Kidney (tissue), 14 donors: Measurements from ENCODE around the gene SPEG. TPM values are rescaled to one million over a fixed set of nuclear protein-coding genes. Genes with fewer than 3 reads are reported as not detected.
A peak's percentile ranks its signal among the peaks of the same experiment; 100 is the strongest.

Source experiments
- DNase-seq, 5 donors: peaks; one replicate each; pipeline ENCODE4 v3.0.0-alpha.2; 2013 to 2020
- FAIRE-seq: peaks from 2 replicates; lab custom pipeline; 2012; peaks lifted over from hg19 to GRCh38; lab: Jason Lieb, UNC
- H3K27ac ChIP-seq, 2 donors: one replicate each; pipeline ENCODE4 v1.7.0; 2013; ENCODE audit warnings: low read depth in 2 of 2, low read length in 2 of 2, inconsistent platforms in 1 of 2
- H3K27me3 ChIP-seq: one replicate; pipeline ENCODE4 v1.7.1; 2013; ENCODE audit warnings: low read length, inconsistent platforms; ENCODE audit not compliant: control insufficient read depth, insufficient read depth
- H3K36me3 ChIP-seq, 3 donors: one replicate each; pipeline versions ENCODE4 v1.7.0 to v1.7.1; 2013; ENCODE audit warnings: low read length in 3 of 3, control low read depth in 1 of 3, inconsistent platforms in 1 of 3; ENCODE audit not compliant: insufficient read depth in 3 of 3, control insufficient read depth in 2 of 3
- H3K4me1 ChIP-seq, 3 donors: one replicate each; pipeline versions ENCODE4 v1.7.0 to v1.7.1; 2013; ENCODE audit warnings: low read length in 3 of 3, inconsistent platforms in 1 of 3, low read depth in 1 of 3; ENCODE audit not compliant: control insufficient read depth in 2 of 3, insufficient read depth in 2 of 3
- H3K4me3 ChIP-seq, 3 donors: one replicate each; pipeline versions ENCODE4 v1.7.0 to v1.8.1; 2013; ENCODE audit warnings: low read length in 3 of 3, control low read depth in 1 of 3, inconsistent platforms in 1 of 3
- H3K9ac ChIP-seq, 3 donors: one replicate each; pipeline versions ENCODE4 v1.7.0 to v1.7.1; 2013; ENCODE audit warnings: low read length in 3 of 3, control low read depth in 1 of 3, inconsistent platforms in 1 of 3
- H3K9me3 ChIP-seq, 3 donors: one replicate each; pipeline versions ENCODE4 v1.7.0 to v1.7.1; 2013; ENCODE audit warnings: low read length in 3 of 3, control low read depth in 1 of 3, inconsistent platforms in 1 of 3; ENCODE audit not compliant: control insufficient read depth in 2 of 3, insufficient read depth in 1 of 3
- intact Hi-C: fragments of 100-400 bp; cut with DNase I; formaldehyde crosslinking; loops from one replicate; pipeline ENCODE4 v1.11.1; 2022
- polyA plus RNA-seq: library from polyadenylated mRNA; stranded (reverse); fragments of 350-450 nt; fragmentation: Illumina TruSeq; extraction: RNeasy Lipid Tissue Mini Kit (QIAGEN cat#74804); gene quantifications from one replicate; pipeline ENCODE4 v1.2.3, GENCODE V29; 2014; ENCODE audit warnings: low read depth, low replicate concordance; ENCODE audit not compliant: insufficient read depth
- total RNA-seq: library from RNA; stranded (reverse); fragmentation: NEBNext Ultra II Directional; extraction: Animal tissue kit (Norgen Biotek cat#: 25700); gene quantifications from one replicate; pipeline ENCODE4 v1.2.1, GENCODE V29; 2021
- TF ChIP-seq, protein P1 (sequence below): IDR thresholded peaks from 3 replicates; pipeline ENCODE4 v1.5.1; 2012; ENCODE audit warnings: mild to moderate bottlenecking, moderate library complexity, borderline replicate concordance; ENCODE audit not compliant: insufficient read depth; ENCODE audit errors: extremely low read depth
- donor health status: control.
- donor health status: control.
- donor health status: control.
- donor health status: control.
- donor health status: control.
- donor health status: DM: yes; HTN: yes; CAD: no.
- donor health status: Normal renal cell carcinoma (clear cell type).

The SPEG gene
- total and polyA plus RNA-seq, 2 donors from 2014 or later = 13.1 to 26.6 TPM

GRCh38 chr2:219507581-219508443 lies 73.2 kb downstream of the SPEG start:
- Histone ChIP-seq H3K4me1 (peaks cover 0 to 4% (median 3%) of the 10 kb centered on the region in 3 donors), H3K9ac (no peak overlapping the region), H3K36me3 (peaks cover 0 to 7% (median 6%) of the 10 kb centered on the region in 3 donors), H3K27me3 (no peaks in the 10 kb centered on the region), H3K4me3 (no peak overlapping the region), H3K27ac (no peak overlapping the region), H3K9me3 (no peaks in the 10 kb centered on the region)
- peak in 1 of 5 donors; percentile 71 for DNase-seq
- TF ChIP-seq, protein P1, sequence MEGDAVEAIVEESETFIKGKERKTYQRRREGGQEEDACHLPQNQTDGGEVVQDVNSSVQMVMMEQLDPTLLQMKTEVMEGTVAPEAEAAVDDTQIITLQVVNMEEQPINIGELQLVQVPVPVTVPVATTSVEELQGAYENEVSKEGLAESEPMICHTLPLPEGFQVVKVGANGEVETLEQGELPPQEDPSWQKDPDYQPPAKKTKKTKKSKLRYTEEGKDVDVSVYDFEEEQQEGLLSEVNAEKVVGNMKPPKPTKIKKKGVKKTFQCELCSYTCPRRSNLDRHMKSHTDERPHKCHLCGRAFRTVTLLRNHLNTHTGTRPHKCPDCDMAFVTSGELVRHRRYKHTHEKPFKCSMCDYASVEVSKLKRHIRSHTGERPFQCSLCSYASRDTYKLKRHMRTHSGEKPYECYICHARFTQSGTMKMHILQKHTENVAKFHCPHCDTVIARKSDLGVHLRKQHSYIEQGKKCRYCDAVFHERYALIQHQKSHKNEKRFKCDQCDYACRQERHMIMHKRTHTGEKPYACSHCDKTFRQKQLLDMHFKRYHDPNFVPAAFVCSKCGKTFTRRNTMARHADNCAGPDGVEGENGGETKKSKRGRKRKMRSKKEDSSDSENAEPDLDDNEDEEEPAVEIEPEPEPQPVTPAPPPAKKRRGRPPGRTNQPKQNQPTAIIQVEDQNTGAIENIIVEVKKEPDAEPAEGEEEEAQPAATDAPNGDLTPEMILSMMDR = no peak
- no peak for FAIRE-seq
- intact Hi-C loops = no loop called here

GRCh38 chr2:219508444-219508734 lies 73.7 kb downstream of the SPEG start:
- intact Hi-C loops = no loop called here
- Histone ChIP-seq H3K27me3 (no peaks in the 10 kb centered on the region), H3K9ac (no peak overlapping the region), H3K4me3 (no peak overlapping the region), H3K4me1 (peaks cover 0 to 4% (median 3%) of the 10 kb centered on the region in 3 donors), H3K27ac (no peak overlapping the region), H3K9me3 (no peaks in the 10 kb centered on the region), H3K36me3 (peaks cover 0 to 7% (median 6%) of the 10 kb centered on the region in 3 donors)
- FAIRE-seq (no peak), DNase-seq (no peak)
- TF ChIP-seq, protein P1 = no peak

DNA sequence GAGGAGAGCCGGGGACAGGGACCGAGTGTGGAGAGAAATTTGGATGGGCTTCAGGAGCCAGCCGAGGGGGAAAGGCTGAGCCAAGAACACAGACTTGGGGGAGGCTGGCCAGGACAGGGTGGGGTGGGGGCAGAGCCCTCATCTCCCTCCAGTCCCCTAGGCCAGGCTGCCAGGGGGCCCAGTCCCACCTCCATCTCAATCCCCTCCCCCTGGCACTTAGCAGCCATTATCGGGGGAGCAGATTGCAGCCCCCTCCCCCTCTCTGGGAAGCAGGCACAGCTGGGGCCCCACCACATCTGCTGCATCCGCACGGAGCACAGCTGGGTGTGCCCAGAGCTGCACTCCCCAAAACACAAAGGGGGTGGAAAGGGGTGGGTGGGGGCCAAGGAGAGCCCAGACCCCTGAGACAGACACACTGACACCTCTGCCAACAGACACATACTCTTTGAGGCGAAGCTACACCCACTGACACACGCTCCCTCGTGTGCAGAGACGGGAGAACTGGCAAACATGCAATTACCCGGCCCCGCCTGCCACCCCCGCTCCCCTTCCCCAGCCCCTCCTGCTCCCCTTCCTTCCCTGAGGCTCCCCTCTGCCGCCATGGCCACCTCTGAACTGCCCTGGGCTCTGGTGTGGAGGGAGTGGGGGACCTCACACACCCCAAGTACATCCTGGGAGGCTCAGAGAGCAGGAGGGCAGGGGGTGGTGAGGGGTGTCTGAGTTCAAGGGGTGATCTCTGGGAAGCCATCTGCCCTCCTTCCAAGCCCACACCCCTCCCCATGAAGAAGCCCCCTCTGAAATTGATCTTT lies 74.5 kb downstream of the SPEG start:
- Histone ChIP-seq H3K9ac (no peak overlapping the region), H3K4me1 (peaks cover 0 to 7% (median 3%) of the 10 kb centered on the region in 3 donors), H3K27me3 (no peaks in the 10 kb centered on the region), H3K36me3 (peaks cover 0 to 3% (median 2%) of the 10 kb centered on the region in 3 donors), H3K9me3 (no peaks in the 10 kb centered on the region), H3K4me3 (no peak overlapping the region), H3K27ac (no peak overlapping the region)
- TF ChIP-seq, protein P1 = no peak
- FAIRE-seq (no peak), DNase-seq (no peak)
- intact Hi-C loops = no loop called here
